ENCODE data around the gene CYBRD1. TPM values are rescaled to one million over a fixed set of nuclear protein-coding genes. Genes with fewer than 3 reads are reported as not detected.

CYBRD1 gene
- total RNA-seq, 1 donor from 2014 or later, result 18.4 TPM

- DNase-seq (ENCODE audit: extremely low read depth, low read depth, low spot score), result peak; percentile 39
Observed at GRCh38 chr2:171598713-171599319, 76.5 kb downstream of the CYBRD1 start.

- no peak for DNase-seq (ENCODE audit: extremely low read depth, low read depth, low spot score)
Observed at GRCh38 chr2:171600126-171600525, 77.9 kb downstream of the CYBRD1 start.

- DNase-seq (ENCODE audit: extremely low read depth, low read depth, low spot score), result no peak
Observed at GRCh38 chr2:171602352-171602751, 80.1 kb downstream of the CYBRD1 start.

Other genes with a start within 250 kb of the CYBRD1 start
- 17.2 and 36.3 TPM in 2 replicates for gene METTL8, start 88.5 kb upstream of the CYBRD1 start, total RNA-seq
- 8.6 and 15.3 TPM in 2 replicates for gene DCAF17, start 88.2 kb upstream of the CYBRD1 start, total RNA-seq
- 159 and 174 TPM in 2 replicates for gene DYNC1I2, start 165.0 kb downstream of the CYBRD1 start, total RNA-seq

Measured in glomerular endothelial cell (primary cell).